ENCODE results near the gene CDH6. TPM values are rescaled to one million over a fixed set of nuclear protein-coding genes. Genes with fewer than 3 reads are reported as not detected.

The CDH6 gene
- total and polyA plus RNA-seq, 10 donors = 0.11 to 2.7 (median 0.60) TPM

DNA sequence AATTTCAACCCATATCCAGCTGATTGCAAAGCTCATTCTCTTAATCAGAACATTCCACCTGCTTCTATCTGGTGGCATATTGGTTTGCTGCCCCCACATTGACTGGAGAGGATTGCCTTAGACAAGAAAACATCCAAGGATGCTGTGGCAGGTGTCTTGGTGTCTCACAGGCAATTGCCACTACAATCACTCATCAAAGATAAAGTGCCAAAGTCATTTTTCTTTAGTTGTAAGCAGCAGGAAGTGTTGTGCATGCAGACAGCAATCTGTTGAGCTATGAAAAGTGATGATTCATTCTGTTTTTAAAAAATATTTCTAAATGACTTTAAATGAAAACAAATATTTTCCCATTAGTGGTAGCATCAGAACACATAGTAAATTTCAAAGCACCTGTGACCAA, 53.9 kb downstream of the CDH6 start:
- no peak overlapping the region for H3K27ac ChIP-seq
- H3K36me3 ChIP-seq = no peaks in the 10 kb centered on the region
- no peaks in the 10 kb centered on the region for H3K9me3 ChIP-seq
- H3K4me3 ChIP-seq = no peak overlapping the region
- intact Hi-C loops (cut with DNase I; ENCODE audit: low total_unique reads) = no loop called here
- H3K4me1 ChIP-seq = no peaks in the 10 kb centered on the region
- H3K27me3 ChIP-seq (replicated peaks in 1 of 7) = no peaks in the 10 kb centered on the region
- no peak for TF ChIP-seq POLR2A (IDR thresholded peaks at IDR 0.05)
- no peak for TF ChIP-seq POLR2AphosphoS5 (IDR thresholded peaks at IDR 0.05)
- TF ChIP-seq, protein P1, sequence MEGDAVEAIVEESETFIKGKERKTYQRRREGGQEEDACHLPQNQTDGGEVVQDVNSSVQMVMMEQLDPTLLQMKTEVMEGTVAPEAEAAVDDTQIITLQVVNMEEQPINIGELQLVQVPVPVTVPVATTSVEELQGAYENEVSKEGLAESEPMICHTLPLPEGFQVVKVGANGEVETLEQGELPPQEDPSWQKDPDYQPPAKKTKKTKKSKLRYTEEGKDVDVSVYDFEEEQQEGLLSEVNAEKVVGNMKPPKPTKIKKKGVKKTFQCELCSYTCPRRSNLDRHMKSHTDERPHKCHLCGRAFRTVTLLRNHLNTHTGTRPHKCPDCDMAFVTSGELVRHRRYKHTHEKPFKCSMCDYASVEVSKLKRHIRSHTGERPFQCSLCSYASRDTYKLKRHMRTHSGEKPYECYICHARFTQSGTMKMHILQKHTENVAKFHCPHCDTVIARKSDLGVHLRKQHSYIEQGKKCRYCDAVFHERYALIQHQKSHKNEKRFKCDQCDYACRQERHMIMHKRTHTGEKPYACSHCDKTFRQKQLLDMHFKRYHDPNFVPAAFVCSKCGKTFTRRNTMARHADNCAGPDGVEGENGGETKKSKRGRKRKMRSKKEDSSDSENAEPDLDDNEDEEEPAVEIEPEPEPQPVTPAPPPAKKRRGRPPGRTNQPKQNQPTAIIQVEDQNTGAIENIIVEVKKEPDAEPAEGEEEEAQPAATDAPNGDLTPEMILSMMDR (IDR thresholded peaks at IDR 0.05 in 8 of 11, conservative IDR thresholded peaks at IDR 0.05 in 3 of 11) = no peak
- no peak for DNase-seq

DNA sequence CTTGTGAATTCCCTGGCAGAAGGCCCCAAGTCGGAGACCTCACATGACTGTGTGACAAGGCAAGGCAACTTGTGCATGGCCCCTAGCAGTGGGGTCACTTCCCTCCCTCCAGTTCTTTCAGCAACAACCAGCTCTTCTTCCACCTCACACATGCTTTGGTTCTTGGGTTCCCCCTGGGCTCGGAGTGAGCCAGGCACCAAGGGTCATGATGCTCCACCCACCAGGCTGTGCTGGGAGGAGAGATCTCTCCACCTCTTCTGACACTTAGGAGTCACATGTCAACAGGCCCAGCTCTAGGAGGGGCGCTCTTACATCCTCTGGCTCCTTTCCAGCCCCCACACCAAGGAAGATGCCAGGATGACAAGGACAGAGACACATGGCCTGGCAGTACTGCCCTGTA, 56.7 kb downstream of the CDH6 start:
- peaks cover 0 to 12% (median 2%) of the 10 kb centered on the region in 8 donors for H3K9me3 ChIP-seq
- 74 to 88% (median 83%) methylated on average over 3 of the region's 3 CpGs for WGBS, 5 donors
- no peak overlapping the region for H3K27ac ChIP-seq
- DNase-seq = no peak
- no peaks in the 10 kb centered on the region for H3K36me3 ChIP-seq
- H3K4me1 ChIP-seq = no peaks in the 10 kb centered on the region
- intact Hi-C loops (cut with DNase I; ENCODE audit: low total_unique reads) = no loop called here
- no peaks in the 10 kb centered on the region for H3K27me3 ChIP-seq (replicated peaks in 1 of 7)
- H3K4me3 ChIP-seq = no peak overlapping the region
- no peak for TF ChIP-seq POLR2AphosphoS5 (IDR thresholded peaks at IDR 0.05)
- no peak for TF ChIP-seq POLR2A (IDR thresholded peaks at IDR 0.05)
- TF ChIP-seq, protein P1 (IDR thresholded peaks at IDR 0.05 in 8 of 11, conservative IDR thresholded peaks at IDR 0.05 in 3 of 11) = no peak

DNA sequence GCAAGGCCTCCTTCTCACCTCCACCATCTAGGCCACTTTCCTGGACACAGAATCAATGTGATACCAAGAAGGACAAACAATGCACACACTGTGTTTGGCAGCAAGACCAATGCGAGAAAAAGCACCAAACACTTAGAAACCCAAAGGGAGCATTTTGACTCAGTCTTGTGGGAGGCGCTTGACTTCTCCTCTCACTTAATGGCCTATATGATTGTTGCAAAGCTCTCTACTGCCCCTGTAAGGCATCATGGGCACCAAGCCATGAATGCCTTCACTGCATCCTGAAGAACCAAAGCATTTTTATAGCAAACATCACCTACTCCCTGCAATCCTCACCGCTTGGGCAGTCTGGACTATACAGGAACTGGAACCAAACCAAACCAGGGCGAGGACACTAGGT, 57.5 kb downstream of the CDH6 start:
- Histone ChIP-seq H3K36me3 (no peaks in the 10 kb centered on the region), H3K4me3 (no peak overlapping the region), H3K9me3 (peaks cover 0 to 12% (median 2%) of the 10 kb centered on the region in 8 donors), H3K27ac (no peak overlapping the region), H3K4me1 (no peaks in the 10 kb centered on the region), H3K27me3 (replicated peaks in 1 of 7) (no peaks in the 10 kb centered on the region)
- TF ChIP-seq POLR2AphosphoS5 (IDR thresholded peaks at IDR 0.05) (no peak), POLR2A (IDR thresholded peaks at IDR 0.05) (no peak)
- TF ChIP-seq, protein P1 (IDR thresholded peaks at IDR 0.05 in 8 of 11, conservative IDR thresholded peaks at IDR 0.05 in 3 of 11) = no peak
- no peak for DNase-seq
- intact Hi-C loops (cut with DNase I; ENCODE audit: low total_unique reads) = no loop called here
- 74 to 87% (median 85%) methylated on average over 4 of the region's 4 CpGs for WGBS, 5 donors

DNA sequence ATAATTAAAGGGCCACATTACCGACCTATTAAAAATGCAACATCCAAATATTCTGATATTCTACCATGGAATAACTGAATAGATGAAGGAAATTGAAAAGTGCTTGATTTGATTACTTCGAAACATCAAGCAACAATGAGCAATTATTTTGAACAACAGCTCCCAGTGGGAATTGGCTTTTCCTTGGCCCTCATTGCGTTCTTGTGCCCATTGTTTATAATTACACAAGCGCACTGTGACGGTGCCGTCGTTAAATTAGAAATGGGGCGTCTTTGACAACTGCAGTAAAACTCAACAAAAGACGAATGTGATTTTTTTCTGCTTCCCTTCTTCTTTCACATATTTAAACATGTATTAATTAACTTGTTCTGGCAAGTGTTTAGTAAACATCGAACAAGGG, 61.6 kb downstream of the CDH6 start:
- no peak overlapping the region for H3K4me3 ChIP-seq
- WGBS, 5 donors = 89 to 96% (median 90%) methylated on average over 10 of the region's 10 CpGs
- TF ChIP-seq, protein P1 (IDR thresholded peaks at IDR 0.05 in 8 of 11, conservative IDR thresholded peaks at IDR 0.05 in 3 of 11) = no peak
- no peak for TF ChIP-seq POLR2A (IDR thresholded peaks at IDR 0.05)
- no peak for TF ChIP-seq POLR2AphosphoS5 (IDR thresholded peaks at IDR 0.05)
- H3K27ac ChIP-seq = no peak overlapping the region
- no peaks in the 10 kb centered on the region for H3K4me1 ChIP-seq
- intact Hi-C loops (cut with DNase I; ENCODE audit: low total_unique reads) = no loop called here
- DNase-seq = no peak
- H3K9me3 ChIP-seq = peaks cover 0 to 12% (median 2%) of the 10 kb centered on the region in 8 donors
- H3K36me3 ChIP-seq = no peaks in the 10 kb centered on the region
- H3K27me3 ChIP-seq (replicated peaks in 1 of 7) = no peaks in the 10 kb centered on the region

Data from spleen (tissue), 11 donors.